Retinal pigment epithelial cell (primary cell): ENCODE results near the gene ADAMTSL3.

ENCODE experiments used
- DNase-seq: peaks from one replicate; pipeline ENCODE4 v3.0.0-alpha.2; 2010; ENCODE audit warnings: low read depth
- H3K4me3 ChIP-seq: 2 replicates; pipeline ENCODE4 v1.5.1; 2011; ENCODE audit warnings: mild to moderate bottlenecking, low read length, control low read depth, moderate library complexity
- TF ChIP-seq, protein P1 (sequence below): conservative IDR thresholded peaks from 2 replicates; pipeline ENCODE4 v1.5.1; 2011; ENCODE audit warnings: low read depth, low read length, control low read depth, inconsistent platforms

Gene ADAMTSL3

DNA sequence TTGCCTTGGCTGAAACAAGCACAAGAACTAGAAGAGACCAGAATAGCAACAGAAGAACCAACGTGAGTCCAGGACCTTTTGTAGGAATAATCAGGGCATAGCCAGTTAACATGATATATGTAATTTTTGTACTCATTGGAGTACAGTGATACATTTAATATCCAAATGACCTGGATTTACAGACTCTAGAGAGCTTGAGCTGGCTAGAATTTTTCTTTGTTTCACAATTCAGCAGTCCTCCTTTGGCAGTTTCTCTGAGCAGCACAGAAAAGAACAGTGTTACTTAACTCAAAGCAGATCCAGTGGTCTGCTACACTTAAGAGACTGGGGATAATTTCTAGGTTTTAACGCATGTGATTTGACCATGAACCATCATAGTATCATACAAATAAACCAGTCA is 245.7 kb downstream of the ADAMTSL3 start:
- no peak overlapping the region for H3K4me3 ChIP-seq
- TF ChIP-seq, protein P1, sequence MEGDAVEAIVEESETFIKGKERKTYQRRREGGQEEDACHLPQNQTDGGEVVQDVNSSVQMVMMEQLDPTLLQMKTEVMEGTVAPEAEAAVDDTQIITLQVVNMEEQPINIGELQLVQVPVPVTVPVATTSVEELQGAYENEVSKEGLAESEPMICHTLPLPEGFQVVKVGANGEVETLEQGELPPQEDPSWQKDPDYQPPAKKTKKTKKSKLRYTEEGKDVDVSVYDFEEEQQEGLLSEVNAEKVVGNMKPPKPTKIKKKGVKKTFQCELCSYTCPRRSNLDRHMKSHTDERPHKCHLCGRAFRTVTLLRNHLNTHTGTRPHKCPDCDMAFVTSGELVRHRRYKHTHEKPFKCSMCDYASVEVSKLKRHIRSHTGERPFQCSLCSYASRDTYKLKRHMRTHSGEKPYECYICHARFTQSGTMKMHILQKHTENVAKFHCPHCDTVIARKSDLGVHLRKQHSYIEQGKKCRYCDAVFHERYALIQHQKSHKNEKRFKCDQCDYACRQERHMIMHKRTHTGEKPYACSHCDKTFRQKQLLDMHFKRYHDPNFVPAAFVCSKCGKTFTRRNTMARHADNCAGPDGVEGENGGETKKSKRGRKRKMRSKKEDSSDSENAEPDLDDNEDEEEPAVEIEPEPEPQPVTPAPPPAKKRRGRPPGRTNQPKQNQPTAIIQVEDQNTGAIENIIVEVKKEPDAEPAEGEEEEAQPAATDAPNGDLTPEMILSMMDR: no peak
- no peak for DNase-seq

DNA sequence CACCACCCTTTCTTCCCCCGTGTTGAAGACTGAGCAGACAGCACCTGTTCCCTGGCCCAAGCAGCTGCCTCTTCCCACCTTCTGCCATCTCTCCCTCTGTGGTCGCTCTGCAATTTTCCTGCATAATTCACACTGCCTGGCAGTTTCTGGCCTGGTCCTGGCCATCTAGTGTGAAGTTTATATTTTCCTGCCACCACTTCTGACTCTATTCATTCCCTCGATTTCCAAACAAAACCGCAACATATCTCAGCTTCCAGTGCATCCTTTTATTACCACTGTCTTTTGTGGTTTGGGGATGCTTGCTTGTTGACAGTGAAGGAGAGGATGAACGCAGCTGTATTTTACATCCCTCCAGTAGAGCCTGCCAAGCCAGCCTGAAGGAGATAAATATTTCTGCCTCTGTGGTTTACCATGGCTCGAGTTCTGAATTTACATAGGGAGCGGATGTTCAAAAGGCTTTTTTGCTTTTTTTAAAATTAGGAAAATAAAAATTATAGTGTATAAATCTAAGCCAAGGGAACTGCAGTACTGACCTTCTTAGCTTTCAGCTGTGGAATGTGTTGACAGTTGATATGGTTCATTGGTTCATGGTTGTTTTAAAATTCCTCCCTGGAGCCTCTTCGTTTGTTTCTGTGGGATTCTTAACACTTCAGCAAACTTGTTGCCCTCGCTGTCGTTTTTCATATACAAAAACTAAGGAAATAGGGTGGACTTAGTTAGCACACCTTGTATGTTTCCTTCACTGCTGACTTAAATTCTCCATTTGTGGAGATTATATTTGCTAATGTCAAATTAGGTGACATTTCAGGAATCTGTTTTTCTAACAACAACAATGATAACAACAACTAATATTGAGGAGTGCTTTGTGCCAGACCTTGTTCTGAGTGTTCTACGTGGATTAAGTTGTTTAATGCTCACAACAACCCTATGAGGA is 250.5 kb downstream of the ADAMTSL3 start:
- DNase-seq: no peak

DNA sequence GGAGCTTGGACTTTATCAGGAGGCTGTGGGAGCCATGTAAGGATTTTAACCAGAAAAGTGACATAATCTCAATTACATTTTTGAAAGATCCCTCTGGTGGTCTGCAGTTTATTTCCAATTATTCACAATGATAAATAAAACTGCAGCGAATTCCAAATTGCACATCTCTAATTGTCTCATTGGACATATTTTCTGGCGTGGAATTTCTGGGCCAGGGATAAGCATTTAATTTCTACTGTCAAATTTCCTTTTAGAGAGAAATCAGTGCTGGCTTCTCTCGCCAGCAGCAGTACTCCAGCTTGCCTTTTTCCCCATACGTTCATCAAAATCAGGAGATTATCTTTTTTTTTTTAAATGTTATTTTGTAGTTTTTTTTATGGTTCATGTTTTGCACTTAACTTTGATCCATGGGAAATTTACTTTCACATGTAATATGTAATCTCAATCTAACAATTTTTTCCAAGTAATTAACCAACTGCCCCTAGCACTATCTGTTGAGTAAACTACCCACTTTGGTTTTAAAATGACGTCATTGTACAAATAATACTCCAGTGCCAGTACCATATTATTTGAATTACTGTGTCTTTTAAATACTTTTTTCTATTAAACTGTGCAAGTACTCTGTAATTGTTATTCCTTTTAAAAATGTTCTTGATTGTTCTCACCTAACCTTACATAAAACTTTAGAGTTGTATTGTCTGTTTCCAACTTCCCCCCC is 251.8 kb downstream of the ADAMTSL3 start:
- TF ChIP-seq, protein P1: no peak
- H3K4me3 ChIP-seq: no peak overlapping the region
- DNase-seq: no peak

More for the DNA sequence above, 250.5 kb downstream of the ADAMTSL3 start:
- TF ChIP-seq, protein P1: no peak
- no peak overlapping the region for H3K4me3 ChIP-seq

DNA sequence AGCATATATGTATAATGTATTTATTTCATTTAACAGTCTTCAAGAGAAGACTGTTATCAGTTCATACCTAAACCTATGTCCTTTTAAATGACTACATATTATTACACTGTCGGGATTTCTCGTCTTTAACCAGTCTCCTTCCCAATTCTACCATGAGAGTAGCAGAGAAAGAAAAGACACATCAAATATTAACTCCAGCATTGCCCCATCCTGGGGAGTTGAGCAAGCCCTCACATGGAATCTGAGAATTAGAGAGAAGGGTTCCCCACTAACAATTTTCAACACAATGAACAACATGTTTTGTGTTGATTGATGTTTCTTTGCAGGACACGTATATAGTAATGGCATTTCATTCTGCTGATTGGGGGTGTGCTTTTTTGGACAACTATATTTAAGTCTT is 257.4 kb downstream of the ADAMTSL3 start:
- H3K4me3 ChIP-seq: no peak overlapping the region
- TF ChIP-seq, protein P1: no peak
- DNase-seq: no peak

DNA sequence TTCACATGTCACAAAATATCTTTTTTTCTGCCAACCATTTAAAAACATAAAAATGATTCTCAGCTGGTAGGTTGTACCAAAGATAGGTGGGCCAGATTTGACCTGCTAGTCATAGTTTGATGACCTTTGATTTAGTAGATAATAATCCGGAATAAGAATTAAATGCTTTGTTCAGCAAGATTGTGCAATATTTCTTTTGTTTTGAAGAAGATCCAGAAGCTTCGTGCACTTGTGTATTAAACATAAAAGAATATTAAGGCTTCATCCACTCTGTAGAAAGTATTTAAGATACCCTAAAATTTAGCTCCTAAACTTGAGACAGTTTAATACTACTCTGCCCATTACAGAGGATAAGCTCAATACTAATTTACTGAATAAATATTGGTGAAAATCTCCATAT is 258.4 kb downstream of the ADAMTSL3 start:
- no peak overlapping the region for H3K4me3 ChIP-seq
- DNase-seq: no peak
- TF ChIP-seq, protein P1: no peak

DNA sequence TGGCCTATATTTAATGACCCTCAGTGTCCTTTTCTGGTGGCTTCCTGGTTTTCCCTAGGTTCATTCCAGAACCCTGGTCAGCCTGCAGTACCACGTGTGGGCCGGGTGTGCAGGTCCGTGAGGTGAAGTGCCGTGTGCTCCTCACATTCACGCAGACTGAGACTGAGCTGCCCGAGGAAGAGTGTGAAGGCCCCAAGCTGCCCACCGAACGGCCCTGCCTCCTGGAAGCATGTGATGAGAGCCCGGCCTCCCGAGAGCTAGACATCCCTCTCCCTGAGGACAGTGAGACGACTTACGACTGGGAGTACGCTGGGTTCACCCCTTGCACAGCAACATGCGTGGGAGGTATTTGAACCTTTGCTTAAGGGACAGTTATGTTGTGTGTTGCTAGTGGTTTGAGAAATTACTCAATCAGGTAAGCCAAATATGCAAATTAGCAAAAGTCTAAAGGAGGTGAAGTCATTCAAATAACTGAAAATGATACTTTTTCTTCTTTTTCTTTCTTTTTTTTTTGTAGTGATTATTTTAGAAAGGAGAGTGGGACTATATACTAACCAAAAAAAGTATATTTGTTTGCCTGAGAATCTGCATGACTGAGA is 259.2 kb downstream of the ADAMTSL3 start:
- no peak overlapping the region for H3K4me3 ChIP-seq
- TF ChIP-seq, protein P1: no peak
- no peak for DNase-seq
